Thyroid gland (tissue), 4 donors: ENCODE data around the gene DNALI1.

Experiments used
- CTCF ChIP-seq, 6 experiments: fragments of 200-600 bp in 3 of 6; fragments of 450-650 bp in 3 of 6; sonication (generic) in 3 of 6; IDR thresholded peaks; one replicate each; pipeline ENCODE4 v1.5.1; 2016 to 2019; ENCODE audit warnings: antibody characterized with exemption in 6 of 6, mild to moderate bottlenecking in 2 of 6, inconsistent platforms in 1 of 6, moderate library complexity in 1 of 6
- POLR2A ChIP-seq, 2 donors: fragments of 450-650 bp; IDR thresholded peaks; one replicate each; pipeline ENCODE4 v1.6.1; 2017; ENCODE audit warnings: antibody characterized with exemption in 2 of 2, mild to moderate bottlenecking in 2 of 2, moderate library complexity in 1 of 2

- TF ChIP-seq CTCF (IDR thresholded peaks at IDR 0.05): no peak
- no peak for TF ChIP-seq POLR2A (IDR thresholded peaks at IDR 0.05)
Observed at GRCh38 chr1:37570528-37571334, 14.0 kb downstream of the DNALI1 start.
